NCI-H510A treated with DMSO at 0.1 percent for 48 hours (cell line): Measurements from ENCODE around the gene TLCD3A.
A peak's percentile ranks its signal among the peaks of the same experiment; 100 is the strongest.
"Not testable (repeated sequence)": the region's sequence is repeated elsewhere in the genome, so short reads cannot be mapped to it uniquely, and the experiment has no call there.

Experiments
- DNase-seq: peaks from one replicate; lab custom pipeline; 2025; lab: John Stamatoyannopoulos, UW

The TLCD3A gene

GRCh38 chr17:749359-749758 is 17.0 kb downstream of the TLCD3A start:
- DNase-seq, result not testable (repeated sequence)

- DNase-seq, result no peak
Observed at GRCh38 chr17:750431-751037, 18.1 kb downstream of the TLCD3A start.

GRCh38 chr17:751269-752001 is 19.0 kb downstream of the TLCD3A start:
- peak; percentile 4 for DNase-seq

- peak; percentile 61 for DNase-seq
Observed at GRCh38 chr17:752002-752619, 19.7 kb downstream of the TLCD3A start, which contains the start of gene GEMIN4. GEMIN4 (minus strand) TSS chr17:752264; CDS start chr17:752142, 122 bp downstream.

GRCh38 chr17:752620-753219 is 20.3 kb downstream of the TLCD3A start:
- DNase-seq, result peak; percentile 27

GRCh38 chr17:753418-753817 is 21.0 kb downstream of the TLCD3A start:
- DNase-seq, result no peak

GRCh38 chr17:755319-755961 is 23.0 kb downstream of the TLCD3A start:
- not testable (repeated sequence) for DNase-seq

GRCh38 chr17:756010-756567 is 23.7 kb downstream of the TLCD3A start:
- not testable (repeated sequence) for DNase-seq

GRCh38 chr17:759964-760363 is 27.6 kb downstream of the TLCD3A start:
- no peak for DNase-seq

GRCh38 chr17:760371-760770 is 28.0 kb downstream of the TLCD3A start:
- no peak for DNase-seq

GRCh38 chr17:767076-767475 is 34.7 kb downstream of the TLCD3A start:
- no peak for DNase-seq

- DNase-seq, result no peak
Observed at GRCh38 chr17:773016-773415, 40.6 kb downstream of the TLCD3A start.

GRCh38 chr17:773467-774312 is 41.3 kb downstream of the TLCD3A start:
- no peak for DNase-seq

GRCh38 chr17:774313-774584 is 41.9 kb downstream of the TLCD3A start:
- no peak for DNase-seq

- DNase-seq, result no peak
Observed at GRCh38 chr17:778096-778495, 45.7 kb downstream of the TLCD3A start.

- peak; percentile 55 for DNase-seq
Observed at GRCh38 chr17:781805-782731, 49.7 kb downstream of the TLCD3A start, which contains the start of the genes GLOD4 and MRM3. GLOD4 (minus strand) TSS chr17:782280; CDS start chr17:782255, 25 bp downstream. MRM3 (plus strand) TSS chr17:782353; CDS start chr17:782379, 26 bp downstream.

GRCh38 chr17:784143-784542 is 51.7 kb downstream of the TLCD3A start:
- DNase-seq, result no peak

- not testable (repeated sequence) for DNase-seq
Observed at GRCh38 chr17:785901-786300, 53.5 kb downstream of the TLCD3A start.

- no peak for DNase-seq
Observed at GRCh38 chr17:787641-788221, 55.3 kb downstream of the TLCD3A start.
